HepG2 (cell line): Measurements from ENCODE around the gene GSK3A. TPM values are rescaled to one million over a fixed set of nuclear protein-coding genes. Genes with fewer than 3 reads are reported as not detected.
A peak's percentile ranks its signal among the peaks of the same experiment; 100 is the strongest.

Source experiments
- AHR ChIP-seq: IDR thresholded peaks from 2 replicates; pipeline ENCODE4 v1.6.1; 2018; ENCODE audit warnings: missing genetic modification reagents, missing compliant biosample characterization
- CBX5 ChIP-seq: sonication (generic); formaldehyde crosslinking; IDR thresholded peaks from 2 replicates; pipeline ENCODE4 v1.4.0; 2020; ENCODE audit warnings: missing genetic modification reagents, borderline replicate concordance
- CSRNP2 ChIP-seq: sonication (generic); formaldehyde crosslinking; conservative IDR thresholded peaks from 2 replicates; pipeline ENCODE4 v1.8.0; 2022; ENCODE audit warnings: low read depth, missing genetic modification reagents
- HNF1A ChIP-seq, 2 experiments: sonication (generic) in 1 of 2; formaldehyde crosslinking in 1 of 2; IDR thresholded peaks; 2 replicates each; pipeline versions ENCODE4 v1.4.0 to v1.6.1; 2016 to 2020; ENCODE audit warnings: borderline replicate concordance in 1 of 2, low read depth in 1 of 2, mild to moderate bottlenecking in 1 of 2, missing genetic modification reagents in 1 of 2
- KDM3A ChIP-seq: IDR thresholded peaks from 2 replicates; pipeline ENCODE4 v1.6.1; 2018; ENCODE audit warnings: low read depth, missing compliant biosample characterization
- NFRKB ChIP-seq: fragments of 450-650 bp; IDR thresholded peaks from 2 replicates; pipeline ENCODE4 v1.6.1; 2017
- RXRA ChIP-seq: sonication (generic); formaldehyde crosslinking; IDR thresholded peaks from 2 replicates; pipeline ENCODE4 v1.5.1; 2020; ENCODE audit warnings: missing genetic modification reagents
- TBX2 ChIP-seq: sonication (generic); formaldehyde crosslinking; IDR thresholded peaks from 2 replicates; pipeline ENCODE4 v1.5.0; 2020; ENCODE audit warnings: missing genetic modification reagents, mild to moderate bottlenecking, borderline replicate concordance
- TCF7 ChIP-seq: sonication (generic); IDR thresholded peaks from 2 replicates; pipeline ENCODE4 v1.6.1; 2016; ENCODE audit warnings: antibody characterized with exemption, low read depth
- THAP8 ChIP-seq: sonication (generic); formaldehyde crosslinking; IDR thresholded peaks from 2 replicates; pipeline ENCODE4 v1.5.1; 2020; ENCODE audit warnings: missing genetic modification reagents, mild to moderate bottlenecking, borderline replicate concordance
- ZNF275 ChIP-seq: sonication (generic); formaldehyde crosslinking; IDR thresholded peaks from 2 replicates; pipeline ENCODE4 v1.8.0; 2022; ENCODE audit warnings: missing genetic modification reagents, mild to moderate bottlenecking, inconsistent platforms, borderline replicate concordance
- ZNF331 ChIP-seq: sonication (generic); formaldehyde crosslinking; IDR thresholded peaks from 2 replicates; pipeline ENCODE4 v1.4.0; 2020; ENCODE audit warnings: missing genetic modification reagents
- ZNF570 ChIP-seq: sonication (generic); formaldehyde crosslinking; IDR thresholded peaks from 2 replicates; pipeline ENCODE4 v1.4.0; 2020; ENCODE audit warnings: mild to moderate bottlenecking, missing genetic modification reagents, borderline replicate concordance
- ZNF615 ChIP-seq: sonication (generic); formaldehyde crosslinking; IDR thresholded peaks from 2 replicates; pipeline ENCODE4 v1.5.0; 2020; ENCODE audit warnings: mild to moderate bottlenecking, missing genetic modification reagents, borderline replicate concordance
- ZNF703 ChIP-seq: sonication (generic); formaldehyde crosslinking; IDR thresholded peaks from 2 replicates; pipeline ENCODE4 v1.5.1; 2020; ENCODE audit warnings: missing genetic modification reagents, mild to moderate bottlenecking, moderate library complexity, borderline replicate concordance
- ZNF709 ChIP-seq: sonication (generic); formaldehyde crosslinking; IDR thresholded peaks from 2 replicates; pipeline ENCODE4 v1.5.0; 2020; ENCODE audit warnings: mild to moderate bottlenecking, missing genetic modification reagents
- ZNF710 ChIP-seq: sonication (generic); formaldehyde crosslinking; IDR thresholded peaks from 2 replicates; pipeline ENCODE4 v1.5.0; 2020; ENCODE audit warnings: mild to moderate bottlenecking, missing genetic modification reagents, borderline replicate concordance
- ZNF790 ChIP-seq: sonication (generic); formaldehyde crosslinking; IDR thresholded peaks from 2 replicates; pipeline ENCODE4 v1.8.0; 2022; ENCODE audit warnings: missing genetic modification reagents, mild to moderate bottlenecking, borderline replicate concordance
- polyA plus RNA-seq, 8 experiments: library from polyadenylated mRNA; depleted of rRNA in 3 of 8; stranded (reverse) in 7 of 8; unstranded in 1 of 8; fragments of >200 nt; fragmentation: Illumina TruSeq in 4 of 8; extraction: Trizol in 4 of 8; gene quantifications; 2 replicates each; pipeline versions ENCODE4 v1.2.1 to v1.2.3, GENCODE V29; 2011 to 2016; ENCODE audit warnings: low read depth in 4 of 8, missing spikeins in 1 of 8, mixed read lengths in 1 of 8; ENCODE audit not compliant: insufficient read depth in 1 of 8
- total RNA-seq, 5 experiments: library from RNA; depleted of rRNA; stranded (reverse); fragments of >200 nt; fragmentation: Illumina TruSeq; extraction: Trizol; gene quantifications; 2 replicates each; pipeline ENCODE4 v1.2.3, GENCODE V29; 2016; ENCODE audit warnings: low read depth in 1 of 5

The GSK3A gene
- total and polyA plus RNA-seq, 2 of the 13 experiments (the other 11 are each of a cell fraction or from before 2014, with no cell fraction given), result 16.9 to 52.5 TPM

- TF ChIP-seq ZNF710 (CRISPR knock-in tag), result peak; percentile 75; the same call in 1 of the 2 replicates
- TF ChIP-seq AHR (CRISPR knock-in tag), result no peak
- no peak for TF ChIP-seq ZNF570 (CRISPR knock-in tag)
- no peak for TF ChIP-seq ZNF790
- no peak for TF ChIP-seq CBX5
- TF ChIP-seq ZNF615 (CRISPR knock-in tag), result no peak
- TF ChIP-seq KDM3A, result no peak
- TF ChIP-seq CSRNP2 (CRISPR knock-in tag), result no peak
- TF ChIP-seq ZNF275 (CRISPR knock-in tag), result peak; percentile 52; the same call in 1 of the 2 replicates
- no peak for TF ChIP-seq NFRKB
- TF ChIP-seq HNF1A (IDR thresholded peaks at IDR 0.05; ENCODE audit: low read depth), result no peak
- peak; percentile 24; the same call in 1 of the 2 replicates for TF ChIP-seq HNF1A (CRISPR knock-in tag; IDR thresholded peaks at IDR 0.05; ENCODE audit: borderline replicate concordance)
- peak; percentile 64; the same call in 1 of the 2 replicates for TF ChIP-seq TBX2 (CRISPR knock-in tag)
- TF ChIP-seq ZNF709 (CRISPR knock-in tag), result peak; percentile 64; the same call in 1 of the 2 replicates
- TF ChIP-seq TCF7, result no peak
- peak; percentile 50; the same call in 1 of the 2 replicates for TF ChIP-seq ZNF331 (CRISPR knock-in tag)
- 0 out of 2 replicates have a peak, but pooled peaks have one; percentile 28 for TF ChIP-seq RXRA (CRISPR knock-in tag)
- TF ChIP-seq ZNF703 (CRISPR knock-in tag), result no peak
- TF ChIP-seq THAP8, result no peak
Measured at GRCh38 chr19:42279902-42280814, 37.8 kb upstream of the GSK3A start (continued).
